Islet precursor cell (in vitro differentiated cells): ENCODE results near the gene TMC5.
A peak's percentile ranks its signal among the peaks of the same experiment; 100 is the strongest.

Experiments
- DNase-seq: peaks from one replicate; pipeline ENCODE4 v3.0.0-alpha.2; 2018

The TMC5 gene

GRCh38 chr16:19468300-19468699, 50.6 kb downstream of the TMC5 start:
- DNase-seq, result no peak

GRCh38 chr16:19472482-19472881, 54.8 kb downstream of the TMC5 start:
- DNase-seq, result no peak

- DNase-seq, result no peak
Measured at GRCh38 chr16:19474617-19475016, 56.9 kb downstream of the TMC5 start.

- no peak for DNase-seq
Measured at GRCh38 chr16:19478505-19478904, 60.8 kb downstream of the TMC5 start.

- DNase-seq, result peak; percentile 82
Measured at GRCh38 chr16:19479302-19479721, 61.6 kb downstream of the TMC5 start.

- no peak for DNase-seq
Measured at GRCh38 chr16:19481296-19481695, 63.6 kb downstream of the TMC5 start.

GRCh38 chr16:19481769-19482168, 64.1 kb downstream of the TMC5 start:
- no peak for DNase-seq

GRCh38 chr16:19482291-19482690, 64.6 kb downstream of the TMC5 start:
- DNase-seq, result no peak

- DNase-seq, result no peak
Measured at GRCh38 chr16:19484096-19484495, 66.4 kb downstream of the TMC5 start.

- DNase-seq, result no peak
Measured at GRCh38 chr16:19485611-19486010, 67.9 kb downstream of the TMC5 start.

GRCh38 chr16:19486051-19486450, 68.4 kb downstream of the TMC5 start:
- DNase-seq, result no peak

GRCh38 chr16:19486750-19487325, 69.2 kb downstream of the TMC5 start:
- no peak for DNase-seq

- no peak for DNase-seq
Measured at GRCh38 chr16:19488213-19488640, 70.5 kb downstream of the TMC5 start.

- DNase-seq, result no peak
Measured at GRCh38 chr16:19490619-19491018, 72.9 kb downstream of the TMC5 start.

GRCh38 chr16:19497176-19497575, 79.5 kb downstream of the TMC5 start:
- DNase-seq, result no peak

- no peak for DNase-seq
Measured at GRCh38 chr16:19499006-19499405, 81.3 kb downstream of the TMC5 start.

GRCh38 chr16:19499481-19499880, 81.8 kb downstream of the TMC5 start:
- DNase-seq, result no peak

- peak; percentile 81 for DNase-seq
Measured at GRCh38 chr16:19502395-19503131, 84.9 kb downstream of the TMC5 start.

GRCh38 chr16:19503461-19504075, 85.9 kb downstream of the TMC5 start:
- DNase-seq, result no peak

GRCh38 chr16:19505600-19506303, 88.1 kb downstream of the TMC5 start:
- DNase-seq, result no peak

- DNase-seq, result no peak
Measured at GRCh38 chr16:19506965-19507364, 89.3 kb downstream of the TMC5 start.

GRCh38 chr16:19507867-19508266, 90.2 kb downstream of the TMC5 start:
- DNase-seq, result no peak

- no peak for DNase-seq
Measured at GRCh38 chr16:19512297-19512696, 94.6 kb downstream of the TMC5 start.
